HFFc6 (cell line): ENCODE results near the gene PCSK7. TPM values are rescaled to one million over a fixed set of nuclear protein-coding genes. Genes with fewer than 3 reads are reported as not detected.
"Not testable (repeated sequence)": the region's sequence is repeated elsewhere in the genome, so short reads cannot be mapped to it uniquely, and the experiment has no call there.

Experiments used
- DNase-seq: peaks from one replicate; pipeline ENCODE4 v3.0.0-alpha.2; 2018
- H3K27ac Mint-ChIP-seq: 2 replicates; pipeline ENCODE4 v1.8.0; 2020; ENCODE audit warnings: mild to moderate bottlenecking, mixed read lengths
- H3K27me3 Mint-ChIP-seq: 2 replicates; pipeline ENCODE4 v1.8.0; 2021; ENCODE audit warnings: mild to moderate bottlenecking, moderate library complexity, mixed read lengths; ENCODE audit not compliant: insufficient read depth
- H3K36me3 Mint-ChIP-seq: 2 replicates; pipeline ENCODE4 v1.8.0; 2021; ENCODE audit warnings: low read depth, mixed read lengths
- H3K4me1 Mint-ChIP-seq: 2 replicates; pipeline ENCODE4 v1.8.0; 2020; ENCODE audit warnings: low read depth, mixed read lengths
- H3K4me3 Mint-ChIP-seq: 2 replicates; pipeline ENCODE4 v1.8.0; 2020; ENCODE audit warnings: mild to moderate bottlenecking, moderate library complexity, mixed read lengths
- H3K9me3 Mint-ChIP-seq: 2 replicates; pipeline ENCODE4 v1.8.0; 2020; ENCODE audit warnings: mild to moderate bottlenecking, mixed read lengths
- CTCF ChIP-seq: fragments of 200-600 bp; sonication (generic); IDR thresholded peaks from 2 replicates; pipeline ENCODE4 v1.5.0; 2021; ENCODE audit warnings: antibody characterized with exemption, mild to moderate bottlenecking
- total RNA-seq, 6 experiments: library from RNA; stranded (reverse); fragmentation: NEBNext Ultra II Directional; extraction: Animal tissue kit (Norgen Biotek cat#: 25700); gene quantifications; 2 replicates in 1 of 6; 3 replicates in 5 of 6; pipeline ENCODE4 v1.2.3, GENCODE V29; 2021

PCSK7 gene
- total RNA-seq, 6 experiments from 2014 or later: 64.1 to 73.6 (median 68.0) TPM

- DNase-seq: no peak
- Mint-ChIP-seq H3K4me1 (peaks cover 15% of the 10 kb centered on the region), H3K27me3 (peaks cover 10% of the 10 kb centered on the region), H3K9me3 (no peaks in the 10 kb centered on the region), H3K4me3 (no peak overlapping the region), H3K27ac (no peak overlapping the region), H3K36me3 (peaks cover 34% of the 10 kb centered on the region)
- no peak for TF ChIP-seq CTCF
Measured at GRCh38 chr11:117217141-117218084, 14.5 kb downstream of the PCSK7 start.

GRCh38 chr11:117214404-117215110, 17.3 kb downstream of the PCSK7 start:
- no peak for TF ChIP-seq CTCF
- peaks cover 13% of the 10 kb centered on the region for H3K27me3 Mint-ChIP-seq
- no peak overlapping the region for H3K4me3 Mint-ChIP-seq
- no peak for DNase-seq
- H3K36me3 Mint-ChIP-seq: peaks cover 34% of the 10 kb centered on the region
- H3K27ac Mint-ChIP-seq: no peak overlapping the region
- H3K4me1 Mint-ChIP-seq: no peaks in the 10 kb centered on the region
- H3K9me3 Mint-ChIP-seq: no peaks in the 10 kb centered on the region

GRCh38 chr11:117212697-117213355, 19.0 kb downstream of the PCSK7 start:
- no peak for DNase-seq
- Mint-ChIP-seq H3K27ac (no peak overlapping the region), H3K4me3 (no peak overlapping the region), H3K36me3 (peaks cover 24% of the 10 kb centered on the region), H3K9me3 (no peaks in the 10 kb centered on the region), H3K4me1 (no peaks in the 10 kb centered on the region), H3K27me3 (peaks cover 19% of the 10 kb centered on the region)
- TF ChIP-seq CTCF: no peak

GRCh38 chr11:117210620-117211019, 21.3 kb downstream of the PCSK7 start:
- H3K4me3 Mint-ChIP-seq: no peak overlapping the region

GRCh38 chr11:117209351-117210125, 22.3 kb downstream of the PCSK7 start:
- H3K4me3 Mint-ChIP-seq, H3K9me3 Mint-ChIP-seq: not testable (repeated sequence)
- H3K36me3 Mint-ChIP-seq: peaks cover 25% of the 10 kb centered on the region
- peak; percentile 30 for DNase-seq
- peak overlapping the region; percentile 3; the same call in 1 of the 2 replicates for H3K27ac Mint-ChIP-seq
- peaks cover 23% of the 10 kb centered on the region for H3K27me3 Mint-ChIP-seq
- H3K4me1 Mint-ChIP-seq: peaks cover 18% of the 10 kb centered on the region

More at GRCh38 chr11:117210620-117211019, 21.3 kb downstream of the PCSK7 start:
- peak overlapping the region; percentile 63; the same call in 1 of the 2 replicates for H3K27ac Mint-ChIP-seq
- peaks cover 19% of the 10 kb centered on the region for H3K27me3 Mint-ChIP-seq
- H3K36me3 Mint-ChIP-seq: peaks cover 18% of the 10 kb centered on the region
- H3K9me3 Mint-ChIP-seq: no peaks in the 10 kb centered on the region
- no peak for TF ChIP-seq CTCF
- no peak for DNase-seq
- peaks cover 7% of the 10 kb centered on the region for H3K4me1 Mint-ChIP-seq
